Endothelial cell of umbilical vein (primary cell): Measurements from ENCODE around the gene TMEM213. TPM values are rescaled to one million over a fixed set of nuclear protein-coding genes. Genes with fewer than 3 reads are reported as not detected.

Experiments used
- BruUV-seq: library from RNA; stranded (reverse); fragments of 400-500 nt; replicated peaks from 2 replicates; lab custom pipeline; 2021; lab: Mats Ljungman, UMichigan
- CTCF ChIA-PET: fragments of 300-600, 350-600 bp; sonication (Branson Sonifier 250); formaldehyde crosslinking; loops from one replicate; lab custom pipeline; 2021; ENCODE audit warnings: antibody characterized with exemption, inconsistent platforms; lab: Charles Lee
- POLR2A ChIA-PET: fragments of 300-600, 350-600 bp; sonication (Branson Sonifier 250); formaldehyde crosslinking; loops from one replicate; lab custom pipeline; 2021; ENCODE audit warnings: antibody characterized with exemption, inconsistent platforms; lab: Charles Lee
- DNase-seq: peaks from one replicate; pipeline ENCODE4 v3.0.0-alpha.2; 2011; ENCODE audit warnings: low read depth, low spot score
- FAIRE-seq: peaks from 2 replicates; lab custom pipeline; 2011; peaks lifted over from hg19 to GRCh38; lab: Jason Lieb, UNC
- H2AFZ ChIP-seq: 2 replicates; pipeline ENCODE4 v1.6.0; 2012; ENCODE audit warnings: low read depth, low read length, control low read depth, inconsistent platforms
- H3K27ac ChIP-seq: 2 replicates; pipeline ENCODE4 v1.5.1; 2011; ENCODE audit warnings: low read depth, mild to moderate bottlenecking, control low read depth, low read length, moderate library complexity; ENCODE audit not compliant: insufficient read depth
- H3K27me3 ChIP-seq, 2 experiments: 2 replicates each; pipeline versions ENCODE4 v1.6.0 to v1.6.1; 2011; ENCODE audit warnings: low read length in 2 of 2, mixed read lengths in 1 of 2; ENCODE audit not compliant: control insufficient read depth in 2 of 2, insufficient read depth in 2 of 2
- H3K36me3 ChIP-seq, 2 experiments: 2 replicates in 1 of 2; 3 replicates in 1 of 2; pipeline ENCODE4 v1.5.1; 2011; ENCODE audit warnings: low read length in 2 of 2, mild to moderate bottlenecking in 1 of 2, moderate library complexity in 1 of 2; ENCODE audit not compliant: control insufficient read depth in 2 of 2, insufficient read depth in 2 of 2; ENCODE audit errors: extremely low read depth in 1 of 2
- H3K4me1 ChIP-seq: 3 replicates; pipeline ENCODE4 v1.5.1; 2011; ENCODE audit warnings: mild to moderate bottlenecking, low read length; ENCODE audit not compliant: control insufficient read depth, insufficient read depth; ENCODE audit errors: extremely low read depth
- H3K4me2 ChIP-seq: 2 replicates; pipeline ENCODE4 v1.6.1; 2011; ENCODE audit warnings: low read length, control low read depth, mixed read lengths; ENCODE audit not compliant: insufficient read depth
- H3K4me3 ChIP-seq, 3 experiments: fragments of 200-600 bp in 1 of 3; sonication (generic), shearing (Covaris generic) in 1 of 3; replicated peaks in 1 of 3; 2 replicates each; pipeline ENCODE4 v1.5.1; 2011 to 2016; ENCODE audit warnings: control low read depth in 3 of 3, low read length in 3 of 3, mild to moderate bottlenecking in 2 of 3, inconsistent platforms in 1 of 3, low read depth in 1 of 3, moderate library complexity in 1 of 3; ENCODE audit not compliant: insufficient read depth in 1 of 3
- H3K79me2 ChIP-seq: 2 replicates; pipeline ENCODE4 v1.6.0; 2012; ENCODE audit warnings: low read length, inconsistent platforms; ENCODE audit not compliant: control insufficient read depth, insufficient read depth
- H3K9ac ChIP-seq: replicated peaks from 2 replicates; pipeline ENCODE3; 2011; ENCODE audit warnings: low read length, control low read depth; ENCODE audit not compliant: insufficient read depth; ENCODE audit errors: extremely low read depth
- H3K9me1 ChIP-seq: replicated peaks from 3 replicates; pipeline ENCODE4 v1.6.0; 2011; ENCODE audit warnings: mild to moderate bottlenecking, low read length; ENCODE audit not compliant: control insufficient read depth, insufficient read depth; ENCODE audit errors: extremely low read depth
- H3K9me3 ChIP-seq: replicated peaks from 2 replicates; pipeline ENCODE4 v1.5.1; 2012; ENCODE audit warnings: low read length, inconsistent platforms; ENCODE audit not compliant: control insufficient read depth, insufficient read depth
- H4K20me1 ChIP-seq: replicated peaks from 2 replicates; pipeline ENCODE3; 2011; ENCODE audit warnings: mild to moderate bottlenecking, low read length; ENCODE audit not compliant: control insufficient read depth, insufficient read depth; ENCODE audit errors: extremely low read depth
- CTCF ChIP-seq, 2 donors: IDR thresholded peaks; 1 replicate in 1 of 2; 2 replicates in 1 of 2; pipeline ENCODE4 v1.5.1; 2011; ENCODE audit warnings: low read length in 2 of 2, mild to moderate bottlenecking in 2 of 2, moderate library complexity in 2 of 2, control low read depth in 1 of 2, inconsistent platforms in 1 of 2, low read depth in 1 of 2; ENCODE audit not compliant: insufficient read depth in 1 of 2; ENCODE audit errors: extremely low read depth in 1 of 2
- EZH2 ChIP-seq: IDR thresholded peaks from 2 replicates; pipeline ENCODE4 v1.6.1; 2012; ENCODE audit warnings: borderline replicate concordance, low read depth, mild to moderate bottlenecking, moderate library complexity, low read length, inconsistent platforms; ENCODE audit not compliant: severe bottlenecking
- FOS ChIP-seq: IDR thresholded peaks from 2 replicates; pipeline ENCODE4 v1.6.1; 2011; ENCODE audit warnings: mild to moderate bottlenecking, low read length, moderate library complexity, borderline replicate concordance; ENCODE audit not compliant: insufficient read depth
- GATA2 ChIP-seq: IDR thresholded peaks from 2 replicates; pipeline ENCODE4 v1.7.0; 2011; ENCODE audit warnings: low read depth, mild to moderate bottlenecking, moderate library complexity, mixed read lengths, low read length; ENCODE audit not compliant: insufficient read length, insufficient read depth
- JUN ChIP-seq: IDR thresholded peaks from 2 replicates; pipeline ENCODE4 v1.6.1; 2011; ENCODE audit warnings: borderline replicate concordance, low read depth; ENCODE audit not compliant: insufficient read length, insufficient read depth
- MAX ChIP-seq: IDR thresholded peaks from 2 replicates; pipeline ENCODE4 v1.6.1; 2011; ENCODE audit not compliant: insufficient read depth, insufficient read length
- MYC ChIP-seq: IDR thresholded peaks from one replicate; pipeline ENCODE4 v1.6.1; 2011; ENCODE audit warnings: mild to moderate bottlenecking, low read depth, low read length
- POLR2A ChIP-seq: IDR thresholded peaks from 2 replicates; pipeline ENCODE4 v1.6.1; 2012; ENCODE audit warnings: low read depth, mild to moderate bottlenecking, control low read depth, low read length
- POLR2AphosphoS5 ChIP-seq: IDR thresholded peaks from 2 replicates; pipeline ENCODE4 v1.6.1; 2012; ENCODE audit warnings: low read depth, mild to moderate bottlenecking, control low read depth, low read length, moderate library complexity; ENCODE audit not compliant: insufficient read depth
- dilution Hi-C: fragments of 300-500 bp; cut with MboI; formaldehyde crosslinking; loops from one replicate; pipeline ENCODE4 v1.15.0; 2019; ENCODE audit warnings: low sequenced_read_pairs; ENCODE audit not compliant: extremely low pct_ligation_motif_present
- intact Hi-C: fragments of 100-400 bp; cut with micrococcal nuclease; formaldehyde crosslinking; loops from one replicate; pipeline ENCODE4 v1.10.0; 2022
- polyA plus RNA-seq, 4 experiments: library from polyadenylated mRNA; depleted of rRNA in 3 of 4; stranded (reverse) in 3 of 4; unstranded in 1 of 4; fragments of >200 nt; gene quantifications; 2 replicates each; pipeline versions ENCODE4 v1.2.1 to v1.2.3, GENCODE V29; 2011 to 2012; ENCODE audit warnings: missing spikeins in 1 of 4
- total RNA-seq: library from RNA; stranded (reverse); gene quantifications from 2 replicates; pipeline ENCODE4 v1.2.3, GENCODE V29; 2021

Gene TMEM213
- total and polyA plus RNA-seq, 2 donors (not counting 3 experiments of a cell fraction or from before 2014, with no cell fraction given): not detected

GRCh38 chr7:138837627-138838026 lies 39.8 kb downstream of the TMEM213 start:
- FAIRE-seq (peak; percentile 93), DNase-seq (peak; percentile 62)
- no peak overlapping the region for H3K27ac ChIP-seq
- H3K9me1 ChIP-seq: no peaks in the 10 kb centered on the region
- ChIA-PET CTCF (interaction anchor here (1.1 to 2.0 kb wide), 6 partner anchors 10 to 237 kb away, joined by 3 to 7 read pairs (median 4); no protein-coding TSS in a partner anchor), POLR2A (no interaction called here)
- intact Hi-C loops: no loop called here
- no peak overlapping the region for H3K4me3 ChIP-seq
- dilution Hi-C loops: no loop called here
- peak overlapping the region; percentile 19 for H2AFZ ChIP-seq
- H3K9ac ChIP-seq: no peak overlapping the region
- peaks cover 0 to 2% of the 10 kb centered on the region in 2 experiments for H3K36me3 ChIP-seq
- peaks cover 10% of the 10 kb centered on the region for H3K4me1 ChIP-seq
- no peaks in the 10 kb centered on the region for H3K27me3 ChIP-seq
- no peak overlapping the region for H3K4me2 ChIP-seq
- H3K79me2 ChIP-seq: no peaks in the 10 kb centered on the region
- no peaks in the 10 kb centered on the region for H4K20me1 ChIP-seq
- TF ChIP-seq POLR2A: no peak
- TF ChIP-seq EZH2: no peak
- TF ChIP-seq CTCF (IDR thresholded peaks at IDR 0.05; ENCODE audit: extremely low read depth in 1 of 2, insufficient read depth in 1 of 2, low read depth in 1 of 2, low read length in 2 of 2): no peak
- no peak for TF ChIP-seq POLR2AphosphoS5
- no peak for TF ChIP-seq JUN
- TF ChIP-seq MYC: no peak
- TF ChIP-seq MAX: no peak
- TF ChIP-seq FOS: no peak
- no peak for TF ChIP-seq GATA2
- BruUV-seq: TSS peak; percentile 15
- no peaks in the 10 kb centered on the region for H3K9me3 ChIP-seq
